ENCODE data around the gene SHROOM4.

The SHROOM4 gene

DNA sequence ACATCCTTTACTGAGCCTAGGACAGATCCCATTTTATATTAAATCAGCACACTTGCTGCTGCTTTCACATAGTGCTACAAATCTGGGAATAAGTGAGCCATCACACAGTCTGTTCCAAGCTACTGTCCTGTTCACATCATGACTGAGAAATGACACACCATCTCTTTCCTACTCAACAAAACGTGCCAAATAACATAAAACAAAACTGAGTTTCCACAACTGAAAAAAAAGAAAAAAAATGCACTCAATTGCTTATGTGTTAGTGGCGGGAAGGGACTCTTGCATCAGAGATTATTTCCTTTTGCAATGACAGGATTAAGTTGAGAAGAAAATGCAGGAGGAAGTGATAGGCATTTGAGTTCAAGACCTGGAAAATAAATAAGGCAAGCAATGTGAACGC, 109.0 kb downstream of the SHROOM4 start:
- no peak for DNase-seq

DNA sequence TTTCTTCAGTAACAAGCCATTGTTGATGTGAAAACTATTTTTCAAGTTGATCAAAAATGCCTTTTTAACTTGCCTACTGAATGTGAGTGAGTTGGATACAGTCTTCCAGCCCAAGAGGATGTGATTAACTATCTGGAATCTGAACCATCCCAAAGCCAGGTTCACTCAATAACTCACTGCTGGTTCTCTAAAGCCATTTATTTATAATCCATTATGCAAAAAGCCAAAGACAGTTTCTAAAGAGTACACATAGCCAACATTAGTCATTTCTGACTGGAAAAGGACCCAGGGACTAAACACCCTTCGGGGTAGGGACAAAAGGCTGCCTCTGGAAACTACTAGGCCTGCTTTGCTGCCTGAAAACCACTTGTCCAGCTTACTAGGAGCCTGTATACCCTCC, 109.6 kb downstream of the SHROOM4 start:
- DNase-seq, result no peak

DNA sequence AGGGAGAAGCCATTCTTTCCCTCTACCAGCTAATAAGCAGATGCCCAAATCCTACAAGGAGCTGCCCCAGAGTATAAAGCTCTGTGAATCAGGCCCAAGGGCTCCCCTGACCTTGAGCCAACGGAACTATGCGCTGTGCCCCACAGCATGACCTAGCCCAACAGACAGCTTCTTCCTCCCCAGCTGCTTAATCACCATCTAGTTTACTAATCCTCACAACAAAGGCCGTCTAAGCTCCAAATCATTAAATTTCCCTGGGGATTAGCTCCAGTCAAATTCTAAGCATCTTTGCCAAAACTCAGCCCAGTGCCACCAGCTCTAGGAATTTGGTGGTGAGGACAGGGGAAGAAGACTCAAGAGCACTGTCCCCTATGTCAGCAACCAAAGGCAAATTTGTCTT, 113.1 kb downstream of the SHROOM4 start:
- DNase-seq, result no peak

DNA sequence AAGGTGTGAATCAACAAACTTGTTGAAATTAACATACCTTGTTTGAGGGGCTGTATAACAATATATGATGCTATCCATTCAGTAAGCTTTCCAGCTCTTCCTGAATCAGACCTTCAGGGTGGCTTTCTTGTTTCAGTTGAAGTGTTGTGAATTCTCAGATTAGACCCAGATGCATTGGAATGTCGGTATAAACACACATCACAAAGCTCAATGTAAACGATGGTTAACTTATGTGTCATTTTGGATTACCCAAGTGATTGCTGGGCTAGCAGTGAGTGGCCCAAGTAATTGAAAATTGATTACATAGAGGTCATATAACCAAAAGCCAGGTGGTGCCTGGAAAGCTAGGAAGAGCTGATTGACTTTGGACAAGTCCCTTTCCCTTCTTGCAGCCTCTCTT, 115.0 kb downstream of the SHROOM4 start:
- DNase-seq, result no peak

DNA sequence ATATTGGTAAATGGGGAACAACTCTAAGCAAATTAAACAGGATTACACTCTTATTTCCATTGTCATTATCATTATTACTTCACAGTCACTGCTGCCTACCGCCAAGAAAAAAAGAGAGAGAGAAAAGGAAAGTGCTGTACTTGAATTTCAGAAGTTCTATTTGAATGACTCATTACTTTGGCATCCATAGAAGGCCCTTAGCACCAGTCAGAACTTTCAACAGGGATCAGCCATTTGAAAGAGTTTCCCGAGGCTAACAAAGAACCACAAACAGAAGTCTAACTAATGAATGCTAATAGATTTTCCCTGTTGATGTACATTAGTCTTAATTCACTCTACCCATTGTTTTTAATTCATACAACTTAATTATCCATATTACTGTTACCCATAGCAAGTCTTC, 116.3 kb downstream of the SHROOM4 start:
- DNase-seq, result no peak

DNA sequence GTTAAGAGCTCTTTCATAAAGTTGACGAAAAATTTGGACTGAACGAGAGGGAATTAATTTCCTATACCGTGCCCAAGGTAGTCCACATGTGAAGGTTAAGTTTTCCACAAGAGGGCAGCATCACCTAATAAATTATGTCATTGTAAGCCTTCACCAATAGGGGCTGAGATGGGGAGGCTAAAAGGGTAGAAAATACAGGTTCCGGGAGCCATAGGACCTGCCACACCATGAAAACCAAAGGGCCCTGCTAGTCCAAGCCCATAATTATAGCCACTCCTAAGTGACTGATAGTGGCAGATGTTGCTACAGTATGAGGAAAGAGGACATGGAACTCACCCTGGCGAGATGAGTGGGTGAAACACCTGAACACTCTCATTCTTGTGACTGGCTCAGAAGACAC, 122.2 kb downstream of the SHROOM4 start:
- DNase-seq, result peak; percentile 5

DNA sequence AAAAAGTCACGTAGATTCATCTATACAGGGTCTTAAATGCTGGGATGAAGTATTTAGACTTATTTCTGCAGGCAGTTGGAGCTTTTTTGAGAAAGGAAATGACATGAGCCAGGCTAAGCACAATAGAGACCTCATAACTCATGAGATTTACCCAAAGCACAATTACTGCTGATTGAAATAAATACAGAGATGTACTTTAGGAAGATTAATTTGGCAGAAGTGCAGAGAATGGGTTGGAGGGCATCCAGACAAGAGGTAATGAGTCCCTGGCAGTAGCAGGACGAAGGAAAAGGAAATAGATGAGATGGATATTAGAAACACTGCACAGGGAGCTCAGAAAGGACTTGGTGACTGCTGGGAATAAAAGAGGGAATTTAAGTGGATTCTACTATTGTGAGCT, 129.1 kb downstream of the SHROOM4 start:
- no peak for DNase-seq

DNA sequence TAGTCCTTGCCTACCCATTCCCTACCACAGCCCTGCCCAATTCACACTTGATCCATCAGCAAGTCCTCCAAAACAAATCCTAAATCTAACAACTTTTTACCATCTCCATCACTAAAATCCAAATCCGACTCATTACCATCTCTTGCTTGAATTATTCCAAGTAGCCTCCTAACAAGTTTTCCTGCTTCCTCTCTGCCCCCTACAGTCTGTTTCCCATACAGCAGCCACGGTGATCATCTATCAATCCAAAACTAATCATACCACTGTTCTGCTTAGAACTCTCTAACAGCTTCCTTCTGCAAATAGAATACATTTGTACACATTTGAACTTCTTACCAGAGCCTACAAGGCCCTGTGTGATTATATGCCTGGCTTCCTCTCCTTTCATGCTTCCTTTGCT, 133.0 kb downstream of the SHROOM4 start:
- no peak for DNase-seq

DNA sequence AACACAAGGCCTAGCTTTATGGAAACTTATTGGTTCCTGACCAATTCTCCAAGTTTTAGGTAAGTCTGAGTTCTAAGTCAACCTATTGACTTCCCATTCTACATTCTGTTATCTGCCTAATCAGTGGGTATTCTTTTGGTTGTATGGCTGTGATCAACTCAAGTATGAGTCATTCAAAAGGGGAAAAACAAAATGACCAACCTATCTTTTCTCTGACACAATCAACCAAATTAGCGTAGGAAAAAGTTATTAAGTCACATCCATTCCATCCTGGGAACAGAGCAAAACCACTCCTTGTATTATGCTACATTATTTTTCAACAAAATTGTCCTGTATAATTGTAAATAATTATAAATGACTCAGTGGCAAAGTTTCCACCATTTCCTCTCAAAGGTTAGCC, 136.2 kb downstream of the SHROOM4 start:
- no peak for DNase-seq

DNA sequence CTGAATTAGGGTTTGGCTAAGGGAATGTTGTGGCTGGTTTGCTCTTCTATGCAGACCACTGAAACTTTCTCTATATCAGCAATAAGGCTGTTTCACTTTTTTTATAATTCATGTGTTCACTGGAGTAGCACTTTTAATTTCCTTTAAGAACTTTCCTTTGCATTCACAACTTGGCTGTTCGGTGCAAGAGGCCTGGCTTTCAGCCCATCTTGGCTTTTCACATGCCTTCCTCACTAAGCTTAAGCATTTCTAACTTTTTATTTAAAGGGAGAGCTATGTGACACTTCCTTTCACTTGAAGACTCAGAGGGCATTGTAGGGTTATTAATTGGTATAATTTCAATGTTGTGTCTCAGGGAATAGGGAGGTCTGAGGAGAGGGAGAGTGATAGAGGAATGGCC, 142.3 kb downstream of the SHROOM4 start:
- no peak for DNase-seq

DNA sequence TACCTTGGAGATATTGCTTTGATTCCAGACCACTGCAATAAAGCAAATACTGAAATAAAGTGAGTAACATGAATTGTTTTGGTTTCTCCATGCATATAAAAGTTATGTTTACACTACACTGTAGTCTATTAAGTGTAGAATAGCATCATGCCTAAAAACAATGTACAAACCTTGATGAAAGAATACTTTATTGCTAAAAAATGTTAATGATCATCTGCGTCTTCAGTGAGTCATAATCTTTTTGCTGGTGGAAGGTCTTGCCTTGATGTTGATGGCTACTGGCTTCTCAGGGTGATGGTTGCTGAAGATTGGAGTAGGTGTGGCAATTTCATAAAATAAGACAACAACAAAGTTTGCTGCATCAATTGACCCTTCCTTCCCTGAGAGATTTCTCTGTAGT, 145.1 kb downstream of the SHROOM4 start:
- DNase-seq, result no peak

DNA sequence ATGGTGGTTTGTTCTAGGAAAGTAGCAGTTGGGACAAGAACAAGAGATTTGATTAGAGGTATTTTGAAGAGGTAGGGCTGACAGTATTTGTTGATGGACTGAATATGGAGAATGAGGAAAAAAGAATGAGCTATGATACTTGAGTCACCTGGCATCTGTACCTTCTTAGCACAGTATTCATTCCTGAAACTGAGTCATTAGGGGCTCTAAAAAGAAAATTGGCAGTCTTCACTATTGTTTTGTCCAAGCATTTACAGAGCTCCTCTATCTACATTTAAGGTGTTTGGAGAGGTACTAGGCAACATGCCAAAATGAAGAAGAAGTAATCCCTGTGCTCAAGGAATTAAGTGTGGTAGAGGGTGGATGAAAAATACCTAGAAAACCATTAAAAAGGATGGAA, 165.8 kb downstream of the SHROOM4 start:
- no peak for DNase-seq

DNA sequence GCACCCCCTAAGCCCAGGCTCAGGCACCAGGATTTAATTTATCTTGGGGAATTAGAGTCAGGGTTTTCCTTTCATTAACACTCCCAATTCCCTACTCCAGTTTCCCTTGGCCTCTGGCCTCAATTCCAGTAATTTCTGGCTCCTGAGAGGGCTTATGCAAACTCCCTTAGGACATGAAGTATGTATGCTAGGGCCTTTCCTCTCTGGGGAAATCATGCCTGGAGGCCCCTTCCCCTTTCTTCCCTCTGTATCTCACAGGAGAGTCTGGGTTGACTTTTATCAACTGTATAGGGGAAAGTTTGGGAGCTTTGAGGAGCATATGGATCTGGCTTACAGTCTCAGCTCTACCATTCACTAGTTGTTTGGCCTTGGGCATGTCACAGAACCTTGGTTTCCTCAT, 169.5 kb downstream of the SHROOM4 start:
- DNase-seq, result no peak

DNA sequence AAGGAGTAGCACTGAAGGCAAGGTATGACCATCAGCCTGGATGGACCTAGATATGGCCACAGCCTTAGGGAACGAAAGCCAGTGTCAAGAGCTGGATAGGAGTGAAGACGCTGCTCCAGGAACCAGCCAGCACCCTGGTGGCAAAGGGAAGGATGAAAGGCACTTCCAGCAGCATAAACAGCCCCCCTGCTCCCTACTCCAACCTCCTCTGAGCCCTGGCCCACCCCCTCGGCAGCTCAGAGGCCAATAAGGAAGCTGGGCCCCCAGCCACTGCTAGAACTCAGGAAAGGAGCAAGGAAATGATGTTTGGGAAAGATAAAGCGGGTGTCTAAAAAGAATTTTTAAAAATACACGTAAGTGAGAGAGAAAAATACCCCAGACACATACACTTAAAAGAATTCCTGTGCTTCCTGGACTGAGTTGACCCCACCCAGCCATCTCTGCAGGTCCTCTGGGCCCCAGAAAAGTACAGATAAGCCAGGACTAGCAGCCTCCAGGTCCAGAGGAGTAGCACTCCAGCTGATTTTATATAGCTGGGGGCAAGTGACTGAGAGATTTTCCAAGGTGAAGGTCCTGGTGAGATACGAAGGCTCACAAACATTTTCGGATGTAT, 170.4 kb downstream of the SHROOM4 start:
- no peak for DNase-seq

DNA sequence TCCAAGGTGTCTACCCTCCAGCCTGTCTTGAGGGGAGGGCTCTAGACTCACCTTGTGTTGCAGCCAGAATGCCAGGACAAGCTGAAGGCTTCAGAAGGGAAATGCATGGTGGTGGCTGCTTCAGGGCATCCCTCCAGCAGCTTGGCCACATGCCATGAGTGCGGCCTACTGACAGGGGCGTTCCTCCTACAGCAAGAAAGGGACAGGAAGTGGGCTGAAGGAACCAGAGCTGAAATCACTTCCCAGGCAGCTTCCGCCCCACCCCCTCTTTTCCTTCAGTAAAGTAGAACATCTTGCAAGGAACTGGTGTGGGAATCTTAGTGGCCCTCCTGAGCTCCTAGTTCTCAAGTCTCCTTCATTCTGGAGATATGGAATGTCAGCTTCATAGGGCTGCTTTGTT, 175.9 kb downstream of the SHROOM4 start:
- DNase-seq, result no peak

DNA sequence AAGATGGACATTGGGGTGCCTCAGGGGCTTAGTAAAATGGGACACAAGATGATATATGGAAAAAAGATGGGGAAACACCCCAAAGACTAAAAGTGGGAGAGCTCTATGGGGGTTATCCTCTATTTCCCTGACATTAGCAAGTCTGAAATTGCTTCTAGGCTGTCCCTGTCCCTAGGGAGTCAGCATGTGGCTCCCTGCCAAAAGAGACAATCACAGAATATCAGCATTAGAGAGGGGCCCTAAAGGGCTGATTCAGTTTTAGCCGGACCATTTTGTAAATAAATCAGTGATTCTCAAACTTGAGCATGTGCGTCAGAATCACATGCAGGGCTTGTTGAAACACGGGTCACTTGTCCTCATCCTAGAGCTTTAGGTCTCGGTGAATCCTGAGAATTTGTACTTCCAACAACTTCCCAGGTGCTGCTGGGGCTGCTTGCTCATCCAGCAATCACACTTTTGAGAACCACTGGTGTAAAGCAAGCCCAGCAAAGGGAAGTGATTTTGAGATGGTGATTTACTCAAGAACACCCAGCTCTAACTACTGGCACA, 178.1 kb downstream of the SHROOM4 start:
- no peak for DNase-seq

DNA sequence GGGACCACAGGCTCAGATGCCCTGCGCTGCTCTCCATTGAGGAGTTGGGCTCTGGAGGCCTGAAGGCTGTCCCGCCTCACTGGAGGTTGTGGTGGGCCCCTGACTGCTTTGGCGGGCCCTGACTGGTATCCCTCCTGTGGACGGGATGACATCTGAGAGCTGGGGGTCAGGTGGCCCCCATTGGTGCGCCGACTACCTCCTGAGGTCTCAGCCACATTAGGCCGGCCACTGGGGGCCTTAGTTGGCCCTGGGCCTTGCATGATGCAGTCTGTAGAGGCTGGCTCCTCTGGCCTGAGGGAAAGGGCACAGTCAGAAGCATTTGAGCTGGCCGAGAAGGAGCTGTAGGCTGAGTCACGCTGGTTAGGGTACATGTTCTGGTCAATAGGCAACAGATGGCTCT, 178.8 kb downstream of the SHROOM4 start:
- no peak for DNase-seq

DNA sequence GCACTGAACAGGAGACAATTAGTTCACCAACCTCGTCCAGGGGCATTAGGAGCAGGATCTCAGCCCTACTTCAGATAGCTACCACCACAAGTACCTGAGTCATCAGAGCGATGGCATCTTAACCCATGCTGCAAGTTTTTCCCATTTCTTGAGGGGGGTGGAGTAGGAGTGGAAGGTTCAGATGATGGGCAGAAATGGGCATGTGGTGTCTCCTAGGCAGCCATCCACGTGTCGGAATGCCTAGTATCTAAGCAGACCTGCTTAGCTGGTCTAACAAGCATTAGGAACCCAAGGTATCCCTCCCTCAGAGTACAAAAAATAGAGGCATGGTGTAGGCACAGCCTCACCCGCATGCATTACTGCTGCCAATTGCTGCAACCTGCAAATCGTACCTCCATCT, 184.2 kb downstream of the SHROOM4 start:
- DNase-seq, result no peak

DNA sequence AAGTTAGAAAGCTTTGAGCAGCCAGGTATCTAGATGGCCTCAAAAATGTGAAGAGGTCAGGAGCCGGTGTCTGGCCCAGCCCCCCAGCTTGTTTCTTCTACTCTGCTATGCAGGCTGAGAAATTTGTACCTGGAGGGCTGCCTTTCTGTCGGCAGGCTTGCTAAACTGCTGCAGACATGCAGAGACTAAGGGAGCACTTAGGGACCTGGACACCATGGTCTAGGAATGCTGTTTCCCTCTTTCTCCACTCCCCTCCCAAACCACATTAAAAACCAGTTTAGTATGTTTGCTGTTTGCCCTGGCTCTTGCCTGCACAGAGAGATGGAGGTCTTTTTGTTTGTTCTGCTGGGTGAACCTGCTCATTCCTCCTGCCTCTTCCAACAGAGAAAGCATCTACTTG, 186.3 kb downstream of the SHROOM4 start:
- DNase-seq, result no peak

DNA sequence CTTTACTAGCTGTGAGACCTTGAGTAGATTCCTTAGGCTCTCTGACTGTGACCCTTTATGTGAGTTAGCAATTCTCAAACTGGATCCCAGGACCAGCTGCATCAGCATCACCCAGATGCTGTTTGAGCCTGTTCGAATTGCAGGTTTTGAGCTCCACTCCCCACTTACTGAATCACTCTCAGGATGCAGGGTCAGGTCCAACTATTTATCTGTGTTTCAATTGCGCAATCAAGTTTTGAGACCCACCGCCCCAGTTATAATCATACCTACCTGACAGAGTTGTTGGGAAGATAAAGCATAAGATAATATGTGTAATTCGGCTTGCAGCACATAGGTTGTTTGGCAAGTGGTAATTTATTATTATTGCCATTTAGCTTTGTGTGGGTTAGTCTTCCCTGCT, 187.6 kb downstream of the SHROOM4 start:
- DNase-seq, result no peak

DNA sequence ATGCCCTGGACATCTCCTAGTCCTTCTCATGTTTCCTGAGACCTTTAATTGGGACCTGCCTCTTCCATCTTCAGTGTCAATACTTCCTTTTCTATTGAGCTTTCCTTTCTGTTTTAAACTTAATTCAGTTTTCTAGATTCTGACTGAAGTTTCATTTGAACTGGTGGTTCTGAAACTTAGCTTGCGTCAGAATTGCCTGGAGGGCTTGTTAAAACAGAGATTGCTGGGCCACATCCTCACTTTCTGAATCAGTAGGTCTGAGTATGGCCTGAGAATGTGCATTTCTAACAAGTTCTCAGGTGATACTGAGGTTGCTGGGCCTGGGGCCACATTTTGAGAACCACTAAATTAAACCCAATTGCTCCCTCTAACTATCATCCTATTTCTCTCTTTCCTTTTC, 191.2 kb downstream of the SHROOM4 start:
- DNase-seq, result no peak

DNA sequence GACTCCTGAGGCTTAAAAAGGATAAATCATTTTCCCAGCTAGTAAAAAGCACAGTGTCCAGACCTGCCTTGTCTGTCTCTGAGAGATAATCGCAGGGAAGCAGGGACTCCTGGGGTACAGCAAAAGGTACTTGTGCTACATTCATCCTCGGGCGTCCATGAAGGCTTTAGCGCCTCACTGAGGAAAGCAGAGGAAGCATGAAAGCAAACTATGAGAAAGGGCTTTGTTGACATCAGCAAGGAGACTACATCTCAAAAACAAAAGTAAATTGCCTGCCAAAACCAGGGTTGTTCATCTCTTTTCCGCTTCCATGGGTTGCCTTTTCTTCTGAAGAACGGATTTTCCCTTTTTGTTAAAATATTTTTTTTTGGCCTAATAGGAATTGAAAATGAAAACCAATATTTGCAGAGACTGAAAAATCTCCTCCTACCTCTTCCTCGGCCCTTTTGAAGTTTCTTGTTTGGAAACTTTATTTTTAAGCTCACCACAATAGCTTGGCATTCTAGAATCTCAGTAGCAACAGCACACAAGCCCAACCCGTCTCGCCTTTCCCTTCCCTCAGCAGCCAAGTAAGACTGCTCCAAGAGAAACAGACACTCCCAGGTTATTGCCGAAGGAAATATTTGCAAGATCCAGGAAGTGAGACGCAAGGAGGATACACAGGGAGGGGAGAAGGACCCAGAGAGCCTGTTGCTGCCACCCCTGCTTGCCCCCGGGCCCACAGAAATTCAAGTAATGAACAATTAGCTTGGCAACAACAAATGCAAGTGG, 195.0 kb downstream of the SHROOM4 start:
- DNase-seq, result no peak

DNA sequence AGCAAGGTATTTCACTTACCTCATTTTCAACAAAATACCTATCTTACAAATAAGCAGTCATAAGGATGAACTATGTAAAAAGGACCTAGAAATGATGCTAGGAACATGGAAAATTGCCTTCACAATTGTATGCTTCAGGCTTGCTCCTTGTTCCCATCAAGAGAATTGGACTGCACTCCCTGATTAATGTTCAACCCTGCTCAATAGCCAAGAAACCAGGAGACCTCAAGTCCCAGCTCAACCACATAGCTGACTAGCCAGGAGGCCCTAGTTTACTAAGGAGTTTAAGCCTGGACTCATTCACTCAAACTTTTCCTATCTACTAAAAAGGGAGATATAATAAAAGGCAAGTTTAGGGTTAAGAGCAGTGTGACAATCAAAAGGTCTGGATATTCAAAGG, 196.8 kb downstream of the SHROOM4 start:
- DNase-seq, result no peak

DNA sequence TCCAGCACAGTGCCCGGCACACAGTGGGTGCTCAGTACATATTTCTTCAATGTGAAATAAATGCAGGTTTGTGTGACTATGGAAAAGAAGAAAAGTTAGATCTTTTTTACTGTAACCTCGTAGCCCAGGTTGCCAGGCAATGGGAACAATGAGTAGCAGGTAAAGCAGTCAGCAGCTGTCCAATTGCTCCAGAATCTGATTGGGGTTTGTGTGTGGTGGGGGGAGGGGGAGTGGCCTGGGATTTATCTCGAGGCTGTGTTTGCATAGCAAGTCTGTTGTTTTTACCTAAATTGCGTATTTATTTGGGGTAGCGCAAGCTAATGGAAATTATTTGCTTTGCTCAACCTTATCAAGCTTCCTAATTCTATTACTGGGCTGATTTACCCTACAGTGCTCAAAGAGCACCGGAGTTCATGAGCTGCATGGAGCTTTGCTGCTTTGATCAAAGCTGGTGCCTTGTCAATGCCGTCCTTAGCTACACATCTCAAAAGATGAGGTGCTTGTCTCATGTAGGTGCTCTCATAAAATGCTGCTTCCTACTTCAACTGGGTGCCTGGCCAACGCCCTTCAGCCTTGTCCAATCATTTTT, 198.3 kb downstream of the SHROOM4 start:
- no peak for DNase-seq
